NCI-H2029 (cell line): ENCODE measurements around the gene CDC73.

Experiments
- DNase-seq: peaks from one replicate; lab custom pipeline; 2025; lab: John Stamatoyannopoulos, UW

The CDC73 gene

GRCh38 chr1:193121616-193122593 is at the start of gene CDC73:
Gene CDC73 (plus strand): TSS chr1:193122031. CDS start chr1:193122201, 170 bp downstream.
- DNase-seq = peak; percentile 92

- DNase-seq = no peak
These were observed 43.8 kb upstream of the CDC73 start for GRCh38 chr1:193077991-193078390.

GRCh38 chr1:193079187-193079586 is 42.6 kb upstream of the CDC73 start:
- no peak for DNase-seq

GRCh38 chr1:193083365-193084088 is 38.3 kb upstream of the CDC73 start:
- DNase-seq = no peak

- no peak for DNase-seq
These were observed 36.6 kb upstream of the CDC73 start for GRCh38 chr1:193085263-193085662.

GRCh38 chr1:193086342-193086741 is 35.5 kb upstream of the CDC73 start:
- no peak for DNase-seq

- DNase-seq = no peak
These were observed 33.9 kb upstream of the CDC73 start for GRCh38 chr1:193087893-193088292.

GRCh38 chr1:193090865-193091264 is 31.0 kb upstream of the CDC73 start:
- no peak for DNase-seq

GRCh38 chr1:193094112-193094511 is 27.7 kb upstream of the CDC73 start:
- no peak for DNase-seq

GRCh38 chr1:193102662-193103061 is 19.2 kb upstream of the CDC73 start:
- no peak for DNase-seq

GRCh38 chr1:193103759-193104501 is 17.9 kb upstream of the CDC73 start:
- DNase-seq = no peak

- peak; percentile 9 for DNase-seq
These were observed 17.3 kb upstream of the CDC73 start for GRCh38 chr1:193104502-193104906.

- peak; percentile 65 for DNase-seq
These were observed 16.7 kb upstream of the CDC73 start, which contains the start of gene GLRX2 for GRCh38 chr1:193104907-193105820. Gene GLRX2 (minus strand): TSS chr1:193105414. CDS start chr1:193105382, 32 bp downstream.

- DNase-seq = no peak
These were observed 16.0 kb upstream of the CDC73 start for GRCh38 chr1:193105821-193106177.

GRCh38 chr1:193108471-193108870 is 13.4 kb upstream of the CDC73 start:
- DNase-seq = no peak

GRCh38 chr1:193109619-193110018 is 12.2 kb upstream of the CDC73 start:
- DNase-seq = no peak

GRCh38 chr1:193110246-193110645 is 11.6 kb upstream of the CDC73 start:
- DNase-seq = no peak

GRCh38 chr1:193110864-193111263 is 11.0 kb upstream of the CDC73 start:
- DNase-seq = no peak

GRCh38 chr1:193111641-193112090 is 10.2 kb upstream of the CDC73 start:
- DNase-seq = no peak

GRCh38 chr1:193113258-193113991 is 8.4 kb upstream of the CDC73 start:
- DNase-seq = no peak
